ENCODE measurements around the gene ZCCHC7. TPM values are rescaled to one million over a fixed set of nuclear protein-coding genes. Genes with fewer than 3 reads are reported as not detected.

Gene ZCCHC7
- polyA plus RNA-seq, 1 donor, result 27.4 TPM

GRCh38 chr9:37209431-37210386 lies 89.3 kb downstream of the ZCCHC7 start:
- no peak for DNase-seq

- no peak for DNase-seq
These were observed 90.6 kb downstream of the ZCCHC7 start for GRCh38 chr9:37210737-37211523.

DNA sequence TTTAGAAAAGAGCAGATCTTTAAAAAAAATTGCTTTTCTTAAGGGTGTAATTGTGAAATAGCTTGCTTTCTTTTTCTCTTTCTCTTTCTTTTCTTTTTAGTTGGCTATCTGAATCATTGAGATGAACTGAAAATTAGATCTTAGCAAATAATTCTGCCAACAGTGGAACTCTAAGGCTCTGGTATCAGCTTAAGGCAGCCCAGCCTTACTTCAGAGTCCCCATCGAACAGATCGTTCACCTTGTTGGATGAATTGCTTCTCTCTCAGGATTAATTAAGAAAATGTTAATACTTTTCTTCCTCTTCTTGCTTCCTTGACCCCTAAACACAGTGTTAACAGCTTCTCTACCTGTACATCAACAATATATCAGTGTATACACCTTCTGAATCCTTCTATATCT lies 92.1 kb downstream of the ZCCHC7 start:
- no peak for DNase-seq

- no peak for DNase-seq
These were observed 95.0 kb downstream of the ZCCHC7 start for GRCh38 chr9:37215381-37215780.

DNA sequence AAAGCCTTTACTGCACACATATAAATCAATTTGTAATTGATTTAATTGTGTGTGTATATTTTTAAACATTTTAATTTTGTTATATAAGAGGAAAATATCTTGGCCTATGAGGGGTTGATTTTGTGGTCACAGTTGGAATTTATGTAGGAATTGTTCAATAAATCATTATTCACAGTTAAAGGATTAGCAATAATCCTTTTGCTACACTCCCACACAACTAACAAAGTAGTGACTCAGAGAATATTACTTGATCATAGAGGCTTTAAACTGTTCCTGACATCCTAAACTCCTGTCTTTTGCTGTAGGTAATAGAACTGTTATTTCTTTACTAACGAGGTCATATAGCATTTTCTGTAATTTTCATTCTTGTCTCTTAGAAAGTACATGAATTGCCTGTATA lies 95.5 kb downstream of the ZCCHC7 start:
- DNase-seq, result no peak

- no peak for DNase-seq
These were observed 96.8 kb downstream of the ZCCHC7 start for GRCh38 chr9:37217161-37217560.

DNA sequence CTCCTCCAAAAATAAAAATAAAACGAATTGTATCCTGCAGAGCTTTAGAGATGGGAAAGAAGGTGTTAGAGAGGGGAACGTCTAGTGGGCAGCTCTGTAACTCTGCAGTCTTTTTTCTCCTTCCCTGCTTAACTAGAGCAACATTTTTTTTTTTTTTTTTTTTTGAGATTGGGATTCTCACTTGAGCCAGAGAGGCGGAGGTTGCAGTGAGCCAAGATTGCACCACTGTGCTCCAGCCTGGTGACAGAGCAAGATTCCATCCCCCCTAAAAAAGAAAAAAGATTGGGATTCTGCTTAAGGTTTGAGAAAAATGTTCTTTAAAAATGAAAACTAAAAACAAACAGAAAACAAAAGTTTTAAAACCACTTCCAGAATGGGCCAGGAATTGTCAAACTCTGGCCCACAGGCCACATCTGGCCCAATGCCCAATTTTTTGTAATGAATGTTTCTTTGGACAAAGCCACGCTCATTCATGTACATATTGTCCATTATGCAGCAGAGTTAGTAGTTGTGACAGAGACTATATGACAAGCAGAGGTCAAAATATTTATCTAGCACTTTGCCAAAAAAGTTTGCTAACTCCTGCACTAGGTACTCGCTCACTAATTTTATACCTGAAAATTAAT lies 98.5 kb downstream of the ZCCHC7 start:
- no peak for DNase-seq

- DNase-seq, result no peak
These were observed 100.6 kb downstream of the ZCCHC7 start for GRCh38 chr9:37220971-37221370.

DNA sequence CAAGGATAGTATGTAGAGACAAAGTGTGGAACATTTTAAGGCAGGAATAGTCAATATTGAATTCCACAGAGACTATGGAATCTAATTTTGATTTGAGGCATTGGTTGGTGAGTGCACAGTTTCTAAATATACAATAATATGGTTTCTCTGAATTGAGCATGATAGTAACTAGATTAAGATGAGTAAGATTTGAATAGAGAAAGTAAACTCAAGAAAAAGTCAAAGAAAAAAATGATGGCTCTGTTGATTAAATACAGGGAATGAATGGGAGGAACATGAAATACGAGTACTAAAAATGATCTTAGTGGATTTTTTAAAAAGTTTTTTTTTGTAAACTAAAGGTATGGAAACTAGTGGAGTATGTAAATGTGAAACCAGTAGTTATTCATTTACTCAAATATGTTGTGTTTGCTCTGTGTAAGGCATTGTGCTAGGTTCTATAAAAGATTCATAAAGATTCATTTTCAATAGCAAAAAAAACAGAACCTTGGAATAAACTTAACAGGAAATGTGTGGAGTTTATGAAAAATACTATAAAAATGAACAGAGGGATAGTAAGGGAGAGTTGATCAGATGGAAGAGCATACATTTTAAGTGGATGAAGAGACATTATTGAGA lies 101.2 kb downstream of the ZCCHC7 start:
- DNase-seq, result no peak

DNA sequence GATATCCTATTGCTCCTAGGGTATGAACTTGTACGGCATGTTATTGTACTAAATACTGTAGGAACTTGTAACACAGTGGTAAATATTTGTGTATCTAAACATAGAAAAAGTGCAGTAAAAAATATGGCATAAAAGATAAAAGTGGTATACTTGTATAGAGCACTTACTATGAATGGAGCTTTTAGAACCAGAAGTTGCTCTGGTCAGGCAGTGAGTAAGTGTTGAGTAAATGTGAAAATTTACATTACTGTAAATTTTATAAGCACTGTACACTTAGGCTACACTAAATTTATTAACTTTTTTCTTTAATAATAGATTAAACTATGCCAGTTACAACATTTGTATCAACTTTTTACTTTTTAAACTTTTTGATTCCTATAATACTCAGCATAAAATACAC lies 109.1 kb downstream of the ZCCHC7 start:
- no peak for DNase-seq

- no peak for DNase-seq
These were observed 109.6 kb downstream of the ZCCHC7 start for GRCh38 chr9:37229882-37230482.

- no peak for DNase-seq
These were observed 116.4 kb downstream of the ZCCHC7 start for GRCh38 chr9:37236822-37237221.

- DNase-seq, result no peak
These were observed 117.7 kb downstream of the ZCCHC7 start for GRCh38 chr9:37238122-37238521.

DNA sequence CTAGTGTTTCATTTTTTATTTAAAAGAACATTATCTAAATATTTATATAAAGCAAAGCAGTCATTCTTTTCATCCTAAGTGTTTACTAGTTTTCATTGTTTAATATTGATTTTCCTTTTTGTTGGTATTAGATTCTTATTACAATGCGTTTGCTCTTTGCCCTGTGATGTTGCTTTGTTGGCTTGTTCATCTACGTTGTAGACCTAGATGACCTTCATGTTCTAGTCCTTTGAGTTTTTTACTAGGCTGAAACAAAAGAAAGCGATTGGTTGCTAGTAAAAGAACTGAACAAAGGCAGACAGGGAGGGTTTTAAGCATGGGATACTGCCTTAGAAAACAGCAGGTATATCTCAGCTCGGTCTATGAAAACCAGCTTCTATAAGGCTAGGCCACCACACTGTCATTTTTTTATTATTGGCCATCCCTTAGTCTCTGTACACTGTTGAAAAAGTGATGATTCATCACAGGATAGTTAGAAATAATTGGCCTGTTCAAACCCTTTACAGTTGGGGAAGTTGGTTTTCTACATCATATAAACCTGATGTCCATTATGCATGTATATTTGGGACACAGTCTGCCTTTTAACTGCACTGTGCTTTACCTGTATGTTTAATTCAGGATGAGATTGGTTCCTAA lies 119.0 kb downstream of the ZCCHC7 start:
- DNase-seq, result no peak

- no peak for DNase-seq
These were observed 119.5 kb downstream of the ZCCHC7 start for GRCh38 chr9:37239921-37240320.

- no peak for DNase-seq
These were observed 121.0 kb downstream of the ZCCHC7 start for GRCh38 chr9:37241340-37241739.

GRCh38 chr9:37242089-37242488 lies 121.7 kb downstream of the ZCCHC7 start:
- no peak for DNase-seq

- DNase-seq, result no peak
These were observed 123.4 kb downstream of the ZCCHC7 start for GRCh38 chr9:37243588-37244345.

- no peak for DNase-seq
These were observed 126.5 kb downstream of the ZCCHC7 start for GRCh38 chr9:37246826-37247225.

DNA sequence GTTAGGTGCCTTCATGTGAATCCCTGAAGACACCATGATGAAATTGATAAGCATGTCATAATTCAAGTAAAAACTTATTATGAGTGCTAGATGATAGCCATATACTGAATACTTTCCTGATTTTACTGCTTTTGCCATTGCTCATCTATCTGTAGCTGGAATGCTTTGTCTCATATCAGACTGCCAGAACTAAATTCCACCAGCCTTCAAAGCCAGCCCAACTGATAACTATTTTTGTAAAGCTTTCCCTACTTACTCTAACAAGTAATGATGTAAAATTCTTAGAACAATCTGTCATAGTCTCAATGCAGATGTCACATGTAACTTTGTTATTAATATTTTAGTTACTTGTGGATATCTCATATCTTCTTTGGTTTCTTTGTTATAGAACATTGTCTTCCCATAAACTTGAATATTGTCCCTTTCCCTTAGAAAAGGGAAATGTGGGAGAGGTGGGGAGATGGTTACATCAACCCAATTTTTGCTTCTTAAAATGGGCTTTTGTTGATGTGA lies 128.3 kb downstream of the ZCCHC7 start:
- DNase-seq, result no peak

Data from left kidney (tissue), 2 donors.